AML-193 (cell line): ENCODE measurements around the gene TSSK6.
A peak's percentile ranks its signal among the peaks of the same experiment; 100 is the strongest.

Experiments used
- DNase-seq, 2 experiments: peaks; one replicate each; lab custom pipeline; 2025; lab: John Stamatoyannopoulos, UW

The TSSK6 gene

DNA sequence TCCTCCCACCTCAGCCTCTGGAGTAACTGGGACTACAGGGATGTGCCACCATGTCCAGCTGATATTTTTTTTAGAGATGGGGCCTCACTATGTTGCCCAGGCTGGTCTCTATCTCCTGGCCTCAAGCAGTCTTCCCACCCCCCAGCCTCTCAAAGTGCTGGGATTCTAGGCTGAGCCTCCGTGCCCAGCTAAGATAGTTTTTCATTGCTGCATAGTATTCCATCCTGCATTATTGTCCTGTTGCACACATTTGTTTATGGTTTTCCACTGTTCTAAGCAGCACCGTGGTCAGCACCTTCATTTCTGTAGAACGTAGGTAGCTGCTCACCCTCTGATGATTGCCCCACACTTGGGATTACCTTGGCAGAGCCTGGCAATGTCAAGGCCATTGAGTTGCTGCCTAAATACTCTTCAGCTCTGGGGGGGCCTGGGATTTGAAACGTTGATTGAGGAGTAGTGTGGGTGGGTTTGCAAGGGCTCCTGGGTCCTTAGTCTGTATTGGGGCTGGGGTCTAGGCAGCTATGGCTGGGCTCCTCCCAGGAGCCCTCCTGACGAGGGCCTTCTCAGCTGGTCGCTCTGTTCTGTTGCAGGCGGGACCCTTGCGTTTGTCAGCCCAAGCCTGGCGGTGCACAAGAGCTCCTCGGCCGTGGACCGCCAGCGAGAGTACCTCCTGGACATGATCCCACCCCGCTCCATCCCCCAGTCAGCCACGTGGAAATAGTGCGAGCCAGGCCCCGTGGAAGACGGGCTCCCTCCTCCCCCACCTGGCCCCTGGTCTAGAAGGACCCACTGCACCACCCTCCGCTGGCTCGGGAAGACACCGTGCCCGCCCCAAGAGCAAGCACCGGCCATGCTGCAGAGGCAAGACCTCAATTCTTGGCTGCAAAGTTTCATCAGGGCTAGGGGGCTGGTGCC, 10.3 kb downstream of the TSSK6 start:
- DNase-seq = no peak

DNA sequence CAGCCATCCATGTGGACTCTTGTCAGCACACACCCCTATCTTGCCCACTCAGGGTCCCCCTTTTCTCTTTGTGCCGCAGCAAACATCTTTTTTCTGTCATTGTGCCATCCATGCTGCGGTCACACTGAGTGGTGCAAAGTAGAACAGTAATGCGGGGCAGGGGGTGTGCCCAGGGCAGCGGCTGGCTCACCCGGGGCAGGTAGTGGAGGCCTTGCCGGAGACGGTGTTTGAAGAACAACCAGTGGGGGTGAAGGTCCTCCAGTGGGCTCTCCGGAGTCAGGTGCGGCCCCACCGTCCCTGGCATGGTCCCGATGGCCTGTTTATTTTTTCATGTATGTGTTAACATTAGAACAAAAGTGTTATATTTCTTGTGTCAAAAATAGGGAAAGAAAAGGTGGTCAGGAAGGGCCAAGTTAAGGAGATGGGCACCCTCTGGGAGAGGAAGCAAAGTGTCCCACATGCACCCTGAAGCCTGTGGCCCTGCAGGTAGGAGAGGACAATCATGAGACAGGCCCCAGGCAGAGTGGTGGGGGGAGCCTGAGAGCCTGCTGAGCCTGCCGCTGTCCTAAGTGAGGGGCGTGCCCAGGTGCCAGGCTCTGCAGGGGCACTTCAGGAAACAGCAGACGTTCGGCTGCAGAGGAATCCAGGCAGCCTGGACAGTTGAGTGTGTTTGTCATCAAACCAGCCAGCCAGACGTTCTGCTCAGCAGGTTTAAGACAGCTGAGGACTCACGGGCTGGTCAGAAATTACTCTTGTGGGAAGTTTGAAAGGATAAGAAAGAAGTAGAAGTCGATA, 12.3 kb downstream of the TSSK6 start:
- no peak for DNase-seq

GRCh38 chr19:19502281-19502680, 13.1 kb downstream of the TSSK6 start:
- no peak for DNase-seq

DNA sequence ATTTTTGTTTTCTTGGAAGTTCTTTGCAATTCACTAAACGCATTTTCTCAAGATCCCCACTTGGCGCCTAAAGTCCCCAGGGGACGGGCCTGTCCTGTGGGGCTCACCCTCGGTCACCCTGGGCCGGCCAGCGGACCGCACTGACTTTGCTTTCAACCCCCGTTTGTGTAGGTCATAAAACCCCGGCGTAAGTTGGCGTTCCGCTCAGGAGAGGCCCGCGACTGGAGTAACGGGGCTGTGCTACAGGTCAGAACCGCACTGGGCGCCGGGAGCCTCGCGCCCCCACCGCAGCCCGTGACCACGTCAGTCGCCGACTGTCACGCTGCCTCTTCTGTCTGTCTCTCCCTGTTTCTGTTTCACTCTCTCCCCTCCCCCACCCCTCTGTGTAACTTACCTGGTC, 13.6 kb downstream of the TSSK6 start:
- DNase-seq = no peak

GRCh38 chr19:19500975-19501644, 14.2 kb downstream of the TSSK6 start:
- no peak for DNase-seq

DNA sequence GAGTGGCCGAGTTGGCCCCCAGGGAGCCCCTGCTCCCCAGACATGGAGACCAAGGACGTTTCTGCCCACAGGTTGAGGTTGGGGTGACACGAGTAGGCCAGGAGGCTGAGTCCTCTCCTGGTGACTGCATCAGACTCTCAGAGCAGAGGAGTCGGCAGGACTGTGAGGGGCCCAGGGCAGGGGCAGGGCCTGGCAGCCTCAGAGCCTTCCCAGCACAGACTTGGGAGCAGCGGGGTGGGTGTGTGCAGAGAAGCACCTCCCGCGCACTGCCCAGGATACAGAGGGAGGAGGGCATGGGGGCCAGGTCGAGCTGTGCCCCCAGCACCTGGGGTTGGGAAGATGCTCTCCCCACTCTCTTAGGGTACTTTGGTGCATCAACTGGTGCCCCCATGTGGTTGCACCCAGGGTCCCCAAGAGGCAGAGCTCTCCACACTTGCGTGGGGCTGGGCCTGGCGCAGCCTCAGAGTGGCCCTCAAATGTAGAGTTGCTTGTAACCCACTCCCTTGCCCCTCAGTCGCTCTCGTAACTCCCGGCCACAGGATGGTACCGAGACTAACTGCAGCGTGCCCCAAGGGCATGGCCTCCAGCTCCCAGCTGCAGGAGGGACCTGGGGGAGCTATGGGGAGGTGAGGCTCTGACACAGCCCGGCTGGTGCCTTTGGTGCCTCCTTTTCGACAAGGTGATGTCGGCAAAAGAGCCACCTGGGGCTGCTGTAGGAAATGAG, 15.9 kb downstream of the TSSK6 start:
- DNase-seq = no peak

DNA sequence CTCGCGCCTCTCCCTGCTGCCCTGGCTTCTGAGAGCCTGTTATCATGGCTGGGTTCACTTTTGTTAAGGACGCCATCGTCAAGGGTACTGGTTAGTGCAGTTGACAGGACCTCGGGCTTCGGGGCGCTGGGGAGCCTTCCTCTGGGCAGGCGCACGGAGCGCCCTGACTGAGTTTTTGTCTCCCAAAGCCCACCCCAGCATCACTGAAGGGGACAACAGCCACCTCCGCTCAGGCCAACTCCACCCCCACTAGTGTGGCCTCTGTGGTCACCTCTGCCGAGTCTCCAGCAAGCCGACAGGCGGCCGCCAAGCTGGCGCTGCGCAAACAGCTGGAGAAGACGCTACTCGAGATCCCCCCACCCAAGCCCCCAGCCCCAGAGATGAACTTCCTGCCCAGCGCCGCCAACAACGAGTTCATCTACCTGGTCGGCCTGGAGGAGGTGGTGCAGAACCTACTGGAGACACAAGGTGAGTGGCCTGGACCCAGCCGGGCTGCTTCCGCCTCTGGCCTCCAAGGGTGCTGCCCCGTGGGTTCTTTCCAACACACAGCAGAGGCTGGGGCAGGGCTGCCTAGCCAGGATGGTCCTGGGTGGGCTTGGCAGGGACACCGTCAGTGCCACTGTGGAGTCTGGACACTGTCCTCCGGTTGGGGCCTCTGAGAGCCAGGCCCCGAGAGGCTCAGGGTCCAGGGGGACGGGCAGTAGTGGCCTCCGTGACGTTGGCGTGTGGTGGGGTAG, 16.9 kb downstream of the TSSK6 start:
- no peak for DNase-seq

DNA sequence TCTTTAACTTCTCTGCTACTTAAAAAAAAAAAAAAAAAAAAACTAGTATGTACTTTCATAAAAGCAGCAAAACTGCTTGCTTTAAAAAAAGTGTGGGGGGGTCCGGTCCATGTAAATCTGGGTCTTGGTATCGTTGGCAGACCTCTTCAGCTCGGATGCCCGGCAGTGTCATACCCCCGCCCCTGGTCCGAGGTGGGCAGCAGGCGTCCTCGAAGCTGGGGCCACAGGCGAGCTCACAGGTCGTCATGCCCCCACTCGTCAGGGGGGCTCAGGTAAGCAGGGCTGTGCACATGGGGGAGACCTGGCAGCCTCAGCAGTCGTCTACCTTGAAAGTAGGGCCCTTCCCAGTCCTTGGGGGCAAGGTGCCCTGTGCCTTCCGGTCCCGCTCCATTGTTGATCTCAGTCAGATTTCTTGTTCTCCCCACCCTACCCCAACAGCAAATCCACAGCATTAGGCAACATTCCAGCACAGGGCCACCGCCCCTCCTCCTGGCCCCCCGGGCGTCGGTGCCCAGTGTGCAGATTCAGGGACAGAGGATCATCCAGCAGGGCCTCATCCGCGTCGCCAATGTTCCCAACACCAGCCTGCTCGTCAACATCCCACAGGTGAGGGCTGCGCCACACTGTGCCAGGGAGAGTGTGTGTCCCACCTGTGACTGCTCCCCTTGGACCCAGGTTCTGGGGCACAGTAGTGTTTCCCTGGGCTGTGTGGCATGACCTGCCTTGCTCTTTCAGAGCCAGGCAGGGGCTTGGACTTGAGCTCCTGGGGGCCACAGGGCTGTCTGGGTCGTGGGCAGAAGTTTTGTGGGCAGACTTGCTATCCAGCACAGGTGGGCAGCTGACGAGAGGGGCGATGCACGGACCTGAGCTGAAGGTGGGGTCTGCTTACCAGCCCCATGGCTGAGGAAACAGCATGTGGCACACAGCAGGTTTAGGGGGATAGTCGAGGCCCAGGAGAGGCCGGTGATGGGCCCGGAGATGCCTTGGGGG, 19.4 kb downstream of the TSSK6 start:
- DNase-seq = no peak

DNA sequence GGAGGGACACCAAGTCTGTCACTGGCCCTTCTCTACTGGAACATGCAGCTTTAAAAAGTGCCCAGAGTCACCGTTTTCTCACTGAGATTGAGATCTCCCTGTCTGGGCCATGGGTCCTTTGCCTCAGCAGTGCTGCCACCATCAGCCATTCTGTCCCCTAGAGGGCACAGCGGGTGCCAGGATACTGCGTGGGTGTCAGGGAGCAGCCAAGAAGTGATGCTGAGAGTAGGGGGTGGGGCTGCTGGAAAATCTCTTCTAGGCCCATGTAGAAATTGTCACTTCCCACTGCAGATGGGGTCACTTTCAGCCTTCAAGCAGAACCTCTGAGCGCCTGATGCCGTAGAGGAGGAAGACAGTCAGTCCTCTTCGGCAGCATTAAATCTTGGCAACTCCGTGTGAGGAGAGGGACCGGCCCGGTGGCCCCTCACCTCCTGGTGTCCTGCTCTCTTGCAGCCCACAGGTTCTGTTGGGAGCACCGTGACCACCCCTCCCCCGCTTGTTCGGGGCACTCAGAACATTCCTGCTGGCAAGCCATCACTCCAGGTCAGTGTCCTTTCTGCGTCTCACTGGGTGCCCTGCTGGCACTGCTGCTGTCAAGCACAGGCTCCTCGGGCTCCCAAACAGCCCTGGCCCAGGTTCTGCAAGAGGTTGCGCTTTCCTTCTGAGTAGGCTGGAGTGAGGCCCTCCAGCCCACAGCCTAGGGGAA, 21.4 kb downstream of the TSSK6 start:
- no peak for DNase-seq

GRCh38 chr19:19492026-19492610, 23.2 kb downstream of the TSSK6 start:
- DNase-seq = no peak

DNA sequence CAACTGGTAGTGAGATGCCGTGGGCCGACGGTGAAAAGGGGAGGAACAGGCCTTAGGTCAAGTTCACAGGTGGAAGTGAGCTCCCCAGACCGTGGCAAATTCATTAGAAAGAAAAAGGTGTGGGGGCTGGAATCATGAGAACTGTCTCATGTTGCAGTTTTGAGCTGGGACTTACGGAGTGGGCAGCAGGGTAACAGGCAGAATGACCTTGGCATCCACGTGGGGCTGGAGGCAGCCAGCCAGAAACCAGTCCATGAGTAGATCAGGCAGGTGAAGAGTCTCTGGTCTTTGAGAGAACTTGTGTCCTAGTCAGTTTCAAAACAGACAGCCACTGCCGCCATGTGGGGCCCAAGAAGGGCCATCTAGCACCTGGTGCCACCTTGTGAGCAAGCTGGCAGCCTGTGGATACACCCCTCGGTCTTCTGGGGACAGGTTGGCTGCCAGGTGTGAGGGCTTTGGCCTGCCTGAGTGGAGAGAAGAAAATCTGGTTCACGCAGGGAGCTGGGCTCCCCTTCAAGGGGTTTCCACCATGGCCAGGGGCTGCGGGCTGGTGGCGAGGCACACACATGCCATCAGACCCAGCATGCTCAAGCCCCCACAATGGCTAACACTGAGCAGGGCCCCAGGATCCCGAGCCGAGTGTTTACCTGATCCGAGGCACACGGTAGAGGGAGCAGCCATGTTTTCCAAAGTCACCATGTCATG, 23.9 kb downstream of the TSSK6 start:
- no peak for DNase-seq

- peak; percentile 69 to 79 for DNase-seq
Measured at GRCh38 chr19:19490214-19490968, 25.0 kb downstream of the TSSK6 start.

DNA sequence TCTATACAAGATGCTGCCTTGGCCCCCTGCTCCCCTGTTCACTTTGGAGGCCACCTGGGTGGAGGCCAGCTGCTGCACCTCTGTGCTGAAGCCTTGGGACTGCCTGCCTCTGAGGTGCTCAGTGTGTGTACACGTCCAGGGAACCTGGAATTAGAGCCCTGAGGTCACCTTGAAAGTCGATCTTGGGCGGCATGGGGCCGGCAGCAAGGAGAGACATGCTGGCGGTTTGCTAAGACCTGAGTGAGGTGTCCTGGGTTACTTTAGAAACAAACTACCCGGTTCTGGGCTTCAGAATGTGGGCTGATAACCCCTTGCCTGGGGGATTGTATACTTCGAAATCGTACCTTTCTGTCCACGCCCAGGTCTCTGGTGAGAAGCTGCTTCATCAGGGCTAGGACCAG, 25.5 kb downstream of the TSSK6 start:
- no peak for DNase-seq

- DNase-seq = peak; percentile 65 to 82
Measured at GRCh38 chr19:19488875-19489690, 26.3 kb downstream of the TSSK6 start.

DNA sequence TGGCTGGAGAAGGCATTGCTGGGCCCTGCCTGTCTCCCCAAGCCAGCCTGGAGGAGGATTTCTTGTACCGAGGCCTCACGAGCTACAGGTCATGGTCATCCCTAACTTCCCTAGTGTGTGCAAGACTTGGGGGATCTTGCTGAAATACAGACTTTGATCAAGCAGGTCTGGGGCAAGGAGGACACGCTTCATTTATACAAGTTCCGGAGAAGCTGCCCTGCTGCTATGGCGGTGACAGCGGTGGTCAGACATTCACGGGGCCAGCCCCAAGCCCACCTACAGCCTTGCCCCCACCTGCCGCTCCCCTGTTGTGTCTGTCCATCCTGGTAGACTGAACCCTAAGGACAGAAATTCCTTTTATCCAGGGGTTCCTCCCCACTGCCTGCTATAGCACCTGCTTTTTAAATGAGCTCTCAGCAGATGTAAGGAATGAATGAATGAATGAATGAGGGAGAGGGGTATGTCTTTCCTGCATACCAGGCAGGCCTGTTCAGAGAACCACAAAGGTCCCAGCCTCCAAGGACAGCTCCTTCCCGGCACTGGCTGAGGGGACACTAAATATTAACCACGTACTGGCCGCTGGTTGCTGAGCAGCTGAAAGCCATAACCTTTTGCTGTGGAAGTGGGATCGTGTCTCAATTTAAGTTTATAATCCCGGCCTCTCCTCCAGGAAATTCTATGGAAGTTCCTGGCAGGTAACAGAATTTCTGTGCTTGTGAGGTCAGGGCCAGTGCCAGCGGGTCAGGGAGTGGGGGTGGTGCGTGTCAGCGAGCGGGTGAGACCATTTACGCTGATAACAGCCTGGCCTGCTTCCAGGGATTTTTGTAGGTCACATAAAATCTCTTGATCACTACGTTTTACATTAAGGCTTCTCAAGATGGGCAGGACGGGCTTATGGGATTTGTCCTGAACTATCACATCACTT, 27.1 kb downstream of the TSSK6 start:
- DNase-seq = no peak
